GM23248 (cell line): ENCODE measurements around the gene KLHL24. TPM values are rescaled to one million over a fixed set of nuclear protein-coding genes. Genes with fewer than 3 reads are reported as not detected.

ENCODE experiments used
- DNase-seq: peaks from one replicate; pipeline ENCODE4 v3.0.0-alpha.2; 2015
- H2AFZ ChIP-seq: fragments of 200-600 bp; sonication (generic); 2 replicates; pipeline ENCODE4 v1.6.1; 2016; ENCODE audit warnings: antibody characterized with exemption
- H3F3A ChIP-seq: fragments of 200-600 bp; sonication (generic); 2 replicates; pipeline ENCODE4 v1.6.1; 2016; ENCODE audit warnings: mild to moderate bottlenecking, antibody characterized with exemption, mixed run types; ENCODE audit not compliant: insufficient read depth
- H3K27ac ChIP-seq: fragments of 200-600 bp; sonication (generic); 2 replicates; pipeline ENCODE4 v1.5.1; 2016; ENCODE audit warnings: mild to moderate bottlenecking
- H3K27me3 ChIP-seq: fragments of 200-600 bp; sonication (generic); replicated peaks from 2 replicates; pipeline ENCODE4 v1.6.1; 2016; ENCODE audit warnings: mild to moderate bottlenecking; ENCODE audit not compliant: insufficient read depth
- H3K36me3 ChIP-seq: fragments of 200-600 bp; sonication (generic); 2 replicates; pipeline ENCODE4 v1.6.1; 2016; ENCODE audit warnings: low read depth, mild to moderate bottlenecking
- H3K4me1 ChIP-seq: fragments of 200-600 bp; sonication (generic); 2 replicates; pipeline ENCODE4 v1.6.1; 2016; ENCODE audit warnings: mild to moderate bottlenecking; ENCODE audit not compliant: insufficient read depth
- H3K4me2 ChIP-seq: fragments of 200-600 bp; sonication (generic); one replicate; pipeline ENCODE4 v1.6.1; 2016; ENCODE audit warnings: mild to moderate bottlenecking; ENCODE audit not compliant: unreplicated experiment
- H3K4me3 ChIP-seq: fragments of 200-600 bp; sonication (generic); 2 replicates; pipeline ENCODE4 v1.5.1; 2016; ENCODE audit warnings: mild to moderate bottlenecking
- H3K79me2 ChIP-seq: fragments of 200-600 bp; sonication (generic); 2 replicates; pipeline ENCODE4 v1.6.1; 2016; ENCODE audit warnings: mild to moderate bottlenecking; ENCODE audit not compliant: insufficient read depth
- H3K9ac ChIP-seq: fragments of 200-600 bp; sonication (generic); 2 replicates; pipeline ENCODE4 v1.6.1; 2016; ENCODE audit warnings: mild to moderate bottlenecking
- H3K9me2 ChIP-seq: fragments of 200-600 bp; sonication (generic); 2 replicates; pipeline ENCODE4 v1.6.1; 2016; ENCODE audit warnings: mixed run types, mild to moderate bottlenecking, moderate library complexity; ENCODE audit not compliant: insufficient read depth
- H3K9me3 ChIP-seq: fragments of 200-600 bp; sonication (generic); one replicate; pipeline ENCODE4 v1.6.1; 2017; ENCODE audit warnings: low read depth
- H4K20me1 ChIP-seq: fragments of 200-600 bp; sonication (generic); 2 replicates; pipeline ENCODE4 v1.6.0; 2016; ENCODE audit not compliant: insufficient read depth
- EZH2 ChIP-seq: fragments of 200-600 bp; sonication (generic); IDR thresholded peaks from 2 replicates; pipeline ENCODE4 v1.6.1; 2018; ENCODE audit warnings: antibody characterized with exemption, mild to moderate bottlenecking; ENCODE audit not compliant: insufficient read depth, poor library complexity, severe bottlenecking
- EZH2phosphoT487 ChIP-seq: fragments of 200-600 bp; sonication (generic); IDR thresholded peaks from 2 replicates; pipeline ENCODE4 v1.6.1; 2018; ENCODE audit warnings: antibody characterized with exemption, moderate library complexity, mild to moderate bottlenecking, low read depth; ENCODE audit not compliant: insufficient read depth
- WGBS, 2 experiments: methylation state at CpG; one replicate each; pipeline ENCODE4 v1.1.6; 2015 to 2017; ENCODE audit warnings: low lambda C conversion rate in 2 of 2, low coverage in 1 of 2; ENCODE audit errors: missing lambda C conversion rate in 2 of 2; 5-methylcytosine and 5-hydroxymethylcytosine counted together
- in situ Hi-C: fragments of 300-500 bp; cut with MboI; formaldehyde crosslinking; loops from 2 replicates; pipeline ENCODE4 v1.15.0; 2020
- polyA plus RNA-seq: library from polyadenylated mRNA; unstranded; fragments of >200 nt; fragmentation: Nextera tagmentation; extraction: Ambion mirVana; gene quantifications from 2 replicates; pipeline ENCODE4 v1.2.1, GENCODE V29; 2016
- total RNA-seq: library from RNA; depleted of rRNA; stranded (reverse); fragments of >200 nt; shearing (Covaris generic); gene quantifications from 2 replicates; pipeline ENCODE4 v1.2.3, GENCODE V29; 2014; rRNA removed

Gene KLHL24
- total and polyA plus RNA-seq, 2 experiments from 2014 or later: 11.7 to 18.3 TPM

- no peak overlapping the region for H2AFZ ChIP-seq
- in situ Hi-C loops: no loop called here
- H3K79me2 ChIP-seq: peaks cover 52% of the 10 kb centered on the region
- no peaks in the 10 kb centered on the region for H3K27me3 ChIP-seq
- no peak overlapping the region for H3K4me2 ChIP-seq
- no peak overlapping the region for H3K27ac ChIP-seq
- no peaks in the 10 kb centered on the region for H3K9me3 ChIP-seq
- no peaks in the 10 kb centered on the region for H3K4me1 ChIP-seq
- 93 to 96% methylated on average over 1 of the region's 1 CpG for WGBS, 2 experiments
- no peak for TF ChIP-seq EZH2phosphoT487
- TF ChIP-seq EZH2: no peak
- no peaks in the 10 kb centered on the region for H3K9me2 ChIP-seq
- H3K36me3 ChIP-seq: peaks cover 77% of the 10 kb centered on the region
- no peak overlapping the region for H3K4me3 ChIP-seq
- no peaks in the 10 kb centered on the region for H4K20me1 ChIP-seq
- no peak overlapping the region for H3K9ac ChIP-seq
- no peaks in the 10 kb centered on the region for H3F3A ChIP-seq
- DNase-seq: no peak
Observed at GRCh38 chr3:183728204-183728603, 92.8 kb downstream of the KLHL24 start.

DNA sequence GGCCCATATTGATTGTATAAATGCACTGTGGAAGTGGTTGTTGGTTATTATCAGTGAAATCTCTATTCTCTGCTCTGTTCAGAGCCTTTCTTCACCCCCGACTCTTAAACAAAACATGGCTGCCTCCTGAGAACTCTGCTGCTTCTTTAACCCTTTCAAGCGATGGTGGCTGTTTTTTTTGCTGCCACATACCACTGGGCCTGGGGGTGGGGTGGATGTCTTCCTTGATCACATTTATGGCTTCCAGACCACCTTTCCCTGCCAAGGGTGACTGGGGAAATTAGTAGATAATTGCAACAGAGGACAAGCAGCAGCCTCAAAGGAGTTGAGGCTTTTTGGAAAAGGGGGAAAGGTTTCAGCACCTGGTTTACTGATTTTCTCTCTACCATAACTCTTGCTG is 94.9 kb downstream of the KLHL24 start:
- peaks cover 65% of the 10 kb centered on the region for H3K36me3 ChIP-seq
- H3K4me3 ChIP-seq: no peak overlapping the region
- H3K4me2 ChIP-seq: no peak overlapping the region
- no peaks in the 10 kb centered on the region for H3K9me3 ChIP-seq
- in situ Hi-C loops: no loop called here
- 100% methylated on average over 2 of the region's 2 CpGs for WGBS, 2 experiments
- no peaks in the 10 kb centered on the region for H4K20me1 ChIP-seq
- no peak for TF ChIP-seq EZH2
- no peak overlapping the region for H3K9ac ChIP-seq
- H3K27ac ChIP-seq: no peak overlapping the region
- peaks cover 9% of the 10 kb centered on the region for H3K4me1 ChIP-seq
- no peak overlapping the region for H2AFZ ChIP-seq
- peaks cover 67% of the 10 kb centered on the region for H3K79me2 ChIP-seq
- DNase-seq: no peak
- no peaks in the 10 kb centered on the region for H3K9me2 ChIP-seq
- H3F3A ChIP-seq: peaks cover 15% of the 10 kb centered on the region; the same call in 1 of the 2 replicates
- no peaks in the 10 kb centered on the region for H3K27me3 ChIP-seq

DNA sequence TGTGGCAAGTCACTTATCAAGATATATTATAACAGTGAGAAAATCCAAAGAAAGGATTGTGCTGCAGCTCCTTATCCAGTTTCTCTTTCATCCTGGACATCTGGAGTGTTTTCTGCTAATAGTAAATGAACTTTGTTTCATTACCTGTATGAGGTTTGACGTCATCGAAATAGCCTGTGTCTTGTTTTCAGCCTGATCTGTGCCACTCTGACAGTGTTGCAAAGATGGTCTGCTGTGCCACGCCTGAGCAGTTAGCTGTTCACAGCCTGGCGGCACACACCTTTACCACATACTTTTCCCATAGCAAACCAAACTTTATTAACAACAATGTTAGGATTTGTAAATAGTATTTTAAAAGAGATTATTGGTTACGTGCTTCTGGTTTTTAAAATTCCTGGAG is 96.2 kb downstream of the KLHL24 start:
- Histone ChIP-seq H3K79me2 (peaks cover 60% of the 10 kb centered on the region), H3K9ac (no peak overlapping the region), H2AFZ (no peak overlapping the region), H3K36me3 (peaks cover 61% of the 10 kb centered on the region), H3K27me3 (no peaks in the 10 kb centered on the region), H4K20me1 (no peaks in the 10 kb centered on the region), H3K27ac (no peak overlapping the region), H3K4me3 (no peak overlapping the region), H3K9me3 (no peaks in the 10 kb centered on the region), H3K4me1 (peaks cover 21% of the 10 kb centered on the region), H3F3A (peaks cover 28% of the 10 kb centered on the region), H3K4me2 (no peak overlapping the region), H3K9me2 (no peaks in the 10 kb centered on the region)
- in situ Hi-C loops: no loop called here
- no peak for DNase-seq
- no peak for TF ChIP-seq EZH2phosphoT487
- no peak for TF ChIP-seq EZH2
- WGBS, 2 experiments: 92 to 96% methylated on average over 5 of the region's 5 CpGs

DNA sequence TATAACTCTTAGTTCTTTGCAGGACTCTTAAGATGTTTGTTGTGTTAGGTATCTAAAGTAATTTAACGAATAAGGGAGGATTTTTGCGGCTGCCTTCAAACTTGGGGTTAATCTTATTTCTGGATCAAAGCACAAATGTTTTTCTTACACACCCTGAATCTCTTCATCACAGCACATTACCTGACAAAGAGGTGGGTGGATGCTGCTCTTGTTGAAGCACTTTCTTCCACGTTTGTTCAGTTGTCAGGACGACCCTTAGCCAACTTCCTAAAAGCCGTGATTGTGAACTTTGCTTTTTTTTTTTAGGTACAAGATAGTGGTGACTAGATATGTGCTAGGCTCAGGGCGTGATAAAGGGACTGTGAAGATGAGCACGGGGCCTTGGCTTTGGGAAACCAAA is 98.1 kb downstream of the KLHL24 start:
- no peak overlapping the region for H2AFZ ChIP-seq
- in situ Hi-C loops: no loop called here
- 91 to 97% methylated on average over 7 of the region's 7 CpGs for WGBS, 2 experiments
- no peaks in the 10 kb centered on the region for H4K20me1 ChIP-seq
- no peaks in the 10 kb centered on the region for H3K27me3 ChIP-seq
- H3K4me3 ChIP-seq: no peak overlapping the region
- peaks cover 22% of the 10 kb centered on the region for H3K4me1 ChIP-seq
- peaks cover 29% of the 10 kb centered on the region for H3F3A ChIP-seq
- no peaks in the 10 kb centered on the region for H3K9me3 ChIP-seq
- peaks cover 57% of the 10 kb centered on the region for H3K36me3 ChIP-seq
- H3K4me2 ChIP-seq: no peak overlapping the region
- peaks cover 54% of the 10 kb centered on the region for H3K79me2 ChIP-seq
- DNase-seq: no peak
- H3K9me2 ChIP-seq: no peaks in the 10 kb centered on the region
- TF ChIP-seq EZH2 (no peak), EZH2phosphoT487 (no peak)
- H3K27ac ChIP-seq: no peak overlapping the region
- no peak overlapping the region for H3K9ac ChIP-seq

Other genes starting within 250 kb of the KLHL24 start
- not detected in 2 replicates for gene MCF2L2, start 207.0 kb upstream of the KLHL24 start, total RNA-seq
- gene MCF2L2, start 207.0 kb upstream of the KLHL24 start, polyA plus RNA-seq: 0.03 TPM in 1 of 2 replicates, not detected in the other
- not detected in 2 replicates for gene KLHL6, start 79.9 kb upstream of the KLHL24 start, total RNA-seq
- not detected in 2 replicates for gene KLHL6, start 79.9 kb upstream of the KLHL24 start, polyA plus RNA-seq
- 29.6 and 34.7 TPM in 2 replicates for gene YEATS2, start 62.2 kb downstream of the KLHL24 start, total RNA-seq
- 11.0 and 14.0 TPM in 2 replicates for gene YEATS2, start 62.2 kb downstream of the KLHL24 start, polyA plus RNA-seq
- 2.5 and 5.5 TPM in 2 replicates for gene MAP6D1, start 190.0 kb downstream of the KLHL24 start, total RNA-seq
- 2.8 and 3.2 TPM in 2 replicates for gene MAP6D1, start 190.0 kb downstream of the KLHL24 start, polyA plus RNA-seq
- gene PARL, start 249.3 kb downstream of the KLHL24 start, total RNA-seq: 35.9 and 36.9 TPM in 2 replicates
- 61.7 and 65.0 TPM in 2 replicates for gene PARL, start 249.3 kb downstream of the KLHL24 start, polyA plus RNA-seq